Measurements from ENCODE around the gene TSSK1B. TPM values are rescaled to one million over a fixed set of nuclear protein-coding genes. Genes with fewer than 3 reads are reported as not detected.

TSSK1B gene
- total and polyA plus RNA-seq, 12 donors, result 0.11 TPM; not detected in 11

DNA sequence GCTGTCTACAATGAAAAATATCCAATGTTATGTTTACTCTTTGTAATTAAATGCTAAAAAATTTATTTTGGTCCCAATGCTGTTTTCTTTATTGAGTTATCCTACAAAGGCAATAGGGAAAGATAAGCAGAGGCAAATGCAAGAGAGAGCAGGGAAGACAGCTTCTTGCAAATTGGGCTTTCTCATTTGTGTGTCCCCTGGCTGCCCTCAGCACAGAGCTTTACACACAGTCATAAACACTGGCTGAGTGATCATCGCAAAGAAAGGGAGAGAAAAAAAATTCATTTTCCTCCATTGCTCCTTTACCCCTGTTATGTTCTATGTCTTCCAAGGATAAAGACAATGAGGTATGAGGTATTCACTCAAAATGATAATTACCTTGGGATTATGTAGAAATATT, 2.3 kb upstream of the TSSK1B start:
- Histone ChIP-seq H3K9me3 (no peaks in the 10 kb centered on the region), H3K36me3 (no peaks in the 10 kb centered on the region), H3K4me1 (peaks cover 0 to 14% (median 6%) of the 10 kb centered on the region in 9 donors), H3K4me3 (no peak overlapping the region), H3K27me3 (no peaks in the 10 kb centered on the region), H3K27ac (no peak overlapping the region)
- intact Hi-C loops (cut with DNase I), result no loop called here
- WGBS, 2 donors, result 70 to 83% methylated on average over 1 of the region's 1 CpG
- DNase-seq, result no peak
- TF ChIP-seq CTCF (IDR thresholded peaks at IDR 0.05), result no peak
- ATAC-seq, result no peak

DNA sequence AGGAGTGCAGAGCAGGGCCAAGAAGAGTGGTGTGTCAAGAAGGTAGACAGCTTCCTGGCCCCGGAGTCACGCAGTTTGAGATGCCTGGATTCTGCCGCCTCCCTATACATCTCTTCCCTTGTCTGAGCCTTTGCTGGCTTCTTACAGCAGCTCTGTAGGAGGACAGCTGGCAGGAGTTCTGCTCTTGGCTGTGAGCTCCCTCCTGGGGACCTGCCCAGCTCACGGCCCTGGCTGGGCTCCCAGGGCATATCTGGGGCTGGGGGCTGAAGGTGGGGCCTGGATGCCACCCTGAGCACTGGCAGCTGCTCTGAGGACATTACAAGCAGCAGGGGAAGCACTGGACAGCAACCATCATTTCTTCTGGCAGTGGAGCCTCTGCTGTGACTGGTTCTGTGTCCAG, 786 bp upstream of the TSSK1B start:
- peaks cover 0 to 14% (median 6%) of the 10 kb centered on the region in 9 donors for H3K4me1 ChIP-seq
- no peaks in the 10 kb centered on the region for H3K9me3 ChIP-seq
- peak in 6 of 8 donors; percentile 61 to 74 (median 70) for ATAC-seq
- TF ChIP-seq CTCF (IDR thresholded peaks at IDR 0.05), result no peak
- DNase-seq, result no peak
- 42 to 47% methylated on average over 4 of the region's 4 CpGs for WGBS, 2 donors
- no peak overlapping the region for H3K27ac ChIP-seq
- H3K36me3 ChIP-seq, result no peaks in the 10 kb centered on the region
- H3K4me3 ChIP-seq, result no peak overlapping the region
- intact Hi-C loops (cut with DNase I), result no loop called here
- H3K27me3 ChIP-seq, result no peaks in the 10 kb centered on the region

- TF ChIP-seq CTCF (IDR thresholded peaks at IDR 0.05), result no peak
- Histone ChIP-seq H3K4me1 (peaks cover 0 to 14% (median 6%) of the 10 kb centered on the region in 9 donors), H3K9me3 (no peaks in the 10 kb centered on the region), H3K36me3 (no peaks in the 10 kb centered on the region), H3K27me3 (no peaks in the 10 kb centered on the region), H3K27ac (no peak overlapping the region), H3K4me3 (no peak overlapping the region)
- no peak for DNase-seq
- intact Hi-C loops (cut with DNase I), result no loop called here
- WGBS, 2 donors, result 97% methylated on average over 38 of the region's 38 CpGs
- ATAC-seq, result no peak
Measured at GRCh38 chr5:113433862-113434612, 752 bp downstream of the TSSK1B start.

DNA sequence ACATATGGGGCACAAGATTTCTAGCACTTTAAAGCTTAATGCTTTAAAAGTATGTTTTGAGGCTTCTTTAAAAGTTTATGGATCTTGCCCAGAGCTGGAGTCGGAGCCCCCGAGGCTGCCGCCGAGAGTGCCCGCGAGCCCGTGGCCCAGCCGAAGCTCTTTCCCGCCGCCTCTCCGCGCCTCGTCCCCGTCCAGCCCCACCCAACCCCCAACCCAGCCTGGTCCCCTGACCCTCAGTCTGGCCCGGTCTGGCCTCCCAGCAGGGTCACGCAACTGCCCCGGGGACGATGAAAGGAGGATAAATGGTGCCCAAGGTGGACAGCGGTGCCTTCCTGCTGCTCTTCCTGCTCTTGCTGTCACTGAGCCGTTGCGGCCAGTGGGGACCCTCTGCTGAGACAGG, 1.7 kb downstream of the TSSK1B start:
- DNase-seq (no peak), ATAC-seq (no peak)
- no peaks in the 10 kb centered on the region for H3K36me3 ChIP-seq
- H3K27ac ChIP-seq, result no peak overlapping the region
- TF ChIP-seq CTCF (IDR thresholded peaks at IDR 0.05), result no peak
- intact Hi-C loops (cut with DNase I), result no loop called here
- peaks cover 0 to 14% (median 6%) of the 10 kb centered on the region in 9 donors for H3K4me1 ChIP-seq
- H3K9me3 ChIP-seq, result no peaks in the 10 kb centered on the region
- H3K27me3 ChIP-seq, result no peaks in the 10 kb centered on the region
- H3K4me3 ChIP-seq, result no peak overlapping the region
- WGBS, 2 donors, result 94 to 97% methylated on average over 21 of the region's 21 CpGs

Measured in heart right ventricle (tissue), 16 donors.